ENCODE measurements around the gene PLSCR2. TPM values are rescaled to one million over a fixed set of nuclear protein-coding genes. Genes with fewer than 3 reads are reported as not detected.

PLSCR2 gene
- total and polyA plus RNA-seq, 9 of the 15 experiments (the other 6 are each of a cell fraction or from before 2014, with no cell fraction given): 0.07 to 0.49 (median 0.25) TPM; not detected in 4

- TF ChIP-seq PHF8 (IDR thresholded peaks at IDR 0.05; ENCODE audit: borderline replicate concordance, low read length) (no peak), RAD51 (IDR thresholded peaks at IDR 0.05; ENCODE audit: borderline replicate concordance, low read depth) (no peak), CSDE1 (IDR thresholded peaks at IDR 0.05) (no peak), HEY1 (CRISPR knock-in tag; IDR thresholded peaks at IDR 0.05; ENCODE audit: borderline replicate concordance) (no peak), NCOA1 (IDR thresholded peaks at IDR 0.05; ENCODE audit: low read depth) (peak; percentile 88; the same call in 1 of the 2 replicates), NBN (IDR thresholded peaks at IDR 0.05; ENCODE audit: low read depth) (0 out of 2 replicates have a peak, but pooled peaks have one; percentile 55), GABPB2 (CRISPR knock-in tag; conservative IDR thresholded peaks at IDR 0.05) (no peak), SETDB1 (IDR thresholded peaks at IDR 0.05; ENCODE audit: low read length) (no peak), ZNF766 (CRISPR knock-in tag; conservative IDR thresholded peaks at IDR 0.05) (peak; percentile 78), TFAM (CRISPR knock-in tag; conservative IDR thresholded peaks at IDR 0.05) (no peak), ZNF398 (CRISPR knock-in tag; IDR thresholded peaks at IDR 0.05) (no peak), THRAP3 (IDR thresholded peaks at IDR 0.05; ENCODE audit: borderline replicate concordance) (no peak), BRD9 (IDR thresholded peaks at IDR 0.05; ENCODE audit: low read depth, partially characterized antibody) (no peak), MEF2A (IDR thresholded peaks at IDR 0.05; ENCODE audit: control insufficient read depth, low read depth, low read length) (0 out of 2 replicates have a peak, but pooled peaks have one; percentile 30), DPF2 (IDR thresholded peaks at IDR 0.05) (peak; percentile 95), ZC3H8 (IDR thresholded peaks at IDR 0.05) (no peak), RBM22 (IDR thresholded peaks at IDR 0.05; ENCODE audit: low read depth, low read length, poor library complexity, severe bottlenecking) (no peak), CBX8 (IDR thresholded peaks at IDR 0.05; ENCODE audit: borderline replicate concordance, extremely low read depth, low read depth, low read length, poor library complexity, severe bottlenecking) (no peak), ZSCAN32 (CRISPR knock-in tag; IDR thresholded peaks at IDR 0.05) (no peak), ZBTB7A (IDR thresholded peaks at IDR 0.05; ENCODE audit: borderline replicate concordance, control insufficient read depth, low read depth, low read length) (no peak), ZBTB8A (IDR thresholded peaks at IDR 0.05; ENCODE audit: partially characterized antibody) (no peak), EZH2 (IDR thresholded peaks at IDR 0.05; ENCODE audit: borderline replicate concordance, low read depth, low read length) (no peak)
- TF ChIP-seq, protein P1, sequence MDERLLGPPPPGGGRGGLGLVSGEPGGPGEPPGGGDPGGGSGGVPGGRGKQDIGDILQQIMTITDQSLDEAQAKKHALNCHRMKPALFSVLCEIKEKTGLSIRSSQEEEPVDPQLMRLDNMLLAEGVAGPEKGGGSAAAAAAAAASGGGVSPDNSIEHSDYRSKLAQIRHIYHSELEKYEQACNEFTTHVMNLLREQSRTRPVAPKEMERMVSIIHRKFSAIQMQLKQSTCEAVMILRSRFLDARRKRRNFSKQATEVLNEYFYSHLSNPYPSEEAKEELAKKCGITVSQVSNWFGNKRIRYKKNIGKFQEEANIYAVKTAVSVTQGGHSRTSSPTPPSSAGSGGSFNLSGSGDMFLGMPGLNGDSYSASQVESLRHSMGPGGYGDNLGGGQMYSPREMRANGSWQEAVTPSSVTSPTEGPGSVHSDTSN (CRISPR knock-in tag; IDR thresholded peaks at IDR 0.05; ENCODE audit: low read depth): peak; percentile 62
- TF ChIP-seq, protein P1 (tag; conservative IDR thresholded peaks at IDR 0.05; ENCODE audit: low read depth): peak; percentile 99
- TF ChIP-seq, protein P2, sequence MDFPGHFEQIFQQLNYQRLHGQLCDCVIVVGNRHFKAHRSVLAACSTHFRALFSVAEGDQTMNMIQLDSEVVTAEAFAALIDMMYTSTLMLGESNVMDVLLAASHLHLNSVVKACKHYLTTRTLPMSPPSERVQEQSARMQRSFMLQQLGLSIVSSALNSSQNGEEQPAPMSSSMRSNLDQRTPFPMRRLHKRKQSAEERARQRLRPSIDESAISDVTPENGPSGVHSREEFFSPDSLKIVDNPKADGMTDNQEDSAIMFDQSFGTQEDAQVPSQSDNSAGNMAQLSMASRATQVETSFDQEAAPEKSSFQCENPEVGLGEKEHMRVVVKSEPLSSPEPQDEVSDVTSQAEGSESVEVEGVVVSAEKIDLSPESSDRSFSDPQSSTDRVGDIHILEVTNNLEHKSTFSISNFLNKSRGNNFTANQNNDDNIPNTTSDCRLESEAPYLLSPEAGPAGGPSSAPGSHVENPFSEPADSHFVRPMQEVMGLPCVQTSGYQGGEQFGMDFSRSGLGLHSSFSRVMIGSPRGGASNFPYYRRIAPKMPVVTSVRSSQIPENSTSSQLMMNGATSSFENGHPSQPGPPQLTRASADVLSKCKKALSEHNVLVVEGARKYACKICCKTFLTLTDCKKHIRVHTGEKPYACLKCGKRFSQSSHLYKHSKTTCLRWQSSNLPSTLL (IDR thresholded peaks at IDR 0.05): no peak
Measured at GRCh38 chr3:146496726-146497125, 27.4 kb upstream of the PLSCR2 start (continued).
